Calu3 (cell line): Measurements from ENCODE around the gene COL6A3. TPM values are rescaled to one million over a fixed set of nuclear protein-coding genes. Genes with fewer than 3 reads are reported as not detected.

ENCODE experiments used
- BruUV-seq: library from RNA; stranded (reverse); fragments of 400-500 nt; replicated peaks from 2 replicates; lab custom pipeline; 2021; lab: Mats Ljungman, UMichigan
- CTCF ChIA-PET: fragments of 300-600 bp; sonication (Branson Sonifier 250); formaldehyde crosslinking; loops from one replicate; lab custom pipeline; 2022; ENCODE audit warnings: antibody characterized with exemption; lab: Charles Lee
- DNase-seq: peaks from one replicate; pipeline ENCODE4 v3.0.0; 2022
- H3K27ac Mint-ChIP-seq: one replicate; pipeline ENCODE4 v1.8.0; 2022; ENCODE audit warnings: mixed read lengths; ENCODE audit not compliant: unreplicated experiment
- H3K27me3 Mint-ChIP-seq: one replicate; pipeline ENCODE4 v1.8.0; 2022; ENCODE audit warnings: mixed read lengths; ENCODE audit not compliant: unreplicated experiment
- H3K36me3 Mint-ChIP-seq: one replicate; pipeline ENCODE4 v1.8.0; 2022; ENCODE audit warnings: mild to moderate bottlenecking, moderate library complexity, mixed read lengths; ENCODE audit not compliant: insufficient read depth, unreplicated experiment
- H3K4me1 Mint-ChIP-seq: one replicate; pipeline ENCODE4 v1.8.0; 2022; ENCODE audit warnings: mild to moderate bottlenecking, low read depth, mixed read lengths; ENCODE audit not compliant: unreplicated experiment
- H3K4me3 Mint-ChIP-seq: one replicate; pipeline ENCODE4 v1.8.0; 2022; ENCODE audit warnings: mild to moderate bottlenecking, low read depth, moderate library complexity, mixed read lengths; ENCODE audit not compliant: unreplicated experiment
- H3K9me3 Mint-ChIP-seq: one replicate; pipeline ENCODE4 v1.8.0; 2022; ENCODE audit warnings: low read depth, mixed read lengths; ENCODE audit not compliant: unreplicated experiment
- CTCF ChIP-seq: fragments of 200-600 bp; IDR thresholded peaks from one replicate; pipeline ENCODE4 v1.8.0; 2022; ENCODE audit warnings: antibody characterized with exemption; ENCODE audit not compliant: unreplicated experiment
- intact Hi-C: fragments of 100-400 bp; cut with micrococcal nuclease; formaldehyde crosslinking; loops from one replicate; pipeline ENCODE4 v1.10.0; 2022; ENCODE audit not compliant: unreplicated experiment
- total RNA-seq: library from RNA; stranded (reverse); gene quantifications from 2 replicates; pipeline ENCODE4 v1.2.3, GENCODE V29; 2022

The COL6A3 gene
- total RNA-seq, 1 experiment from 2014 or later = 0.07 TPM

- DNase-seq = no peak
- H3K27ac Mint-ChIP-seq = no peak overlapping the region
- H3K27me3 Mint-ChIP-seq = peaks cover 58% of the 10 kb centered on the region
- H3K9me3 Mint-ChIP-seq = no peaks in the 10 kb centered on the region
- H3K36me3 Mint-ChIP-seq = no peaks in the 10 kb centered on the region
- CTCF ChIA-PET = no interaction called here
- intact Hi-C loops = no loop called here
- no peak overlapping the region for H3K4me3 Mint-ChIP-seq
- no peaks in the 10 kb centered on the region for H3K4me1 Mint-ChIP-seq
- no peak for TF ChIP-seq CTCF
- BruUV-seq = no TSS peak
These were observed 26.9 kb upstream of the COL6A3 start for GRCh38 chr2:237440819-237441281.

- no peak overlapping the region for H3K4me3 Mint-ChIP-seq
- peaks cover 51% of the 10 kb centered on the region for H3K27me3 Mint-ChIP-seq
- no peaks in the 10 kb centered on the region for H3K4me1 Mint-ChIP-seq
- no peaks in the 10 kb centered on the region for H3K9me3 Mint-ChIP-seq
- no TSS peak for BruUV-seq
- H3K36me3 Mint-ChIP-seq = no peaks in the 10 kb centered on the region
- peak; percentile 56 for DNase-seq
- TF ChIP-seq CTCF = no peak
- no peak overlapping the region for H3K27ac Mint-ChIP-seq
- CTCF ChIA-PET = no interaction called here
- intact Hi-C loops = no loop called here
These were observed 24.3 kb upstream of the COL6A3 start for GRCh38 chr2:237438080-237438940.

GRCh38 chr2:237437566-237437965, 23.6 kb upstream of the COL6A3 start:
- H3K4me3 Mint-ChIP-seq = no peak overlapping the region
- no peak for TF ChIP-seq CTCF
- peaks cover 49% of the 10 kb centered on the region for H3K27me3 Mint-ChIP-seq
- CTCF ChIA-PET = no interaction called here
- no peaks in the 10 kb centered on the region for H3K9me3 Mint-ChIP-seq
- peaks cover 6% of the 10 kb centered on the region for H3K4me1 Mint-ChIP-seq
- no peak overlapping the region for H3K27ac Mint-ChIP-seq
- no peak for DNase-seq
- BruUV-seq = no TSS peak
- no peaks in the 10 kb centered on the region for H3K36me3 Mint-ChIP-seq
- intact Hi-C loops = no loop called here

GRCh38 chr2:237435844-237436587, 22.1 kb upstream of the COL6A3 start:
- intact Hi-C loops = no loop called here
- peaks cover 17% of the 10 kb centered on the region for H3K4me1 Mint-ChIP-seq
- CTCF ChIA-PET = interaction anchor here (0.7 kb wide), 1 partner anchor 347 kb away, joined by 4 read pairs; no protein-coding TSS in a partner anchor

More at GRCh38 chr2:237435844-237436587, 22.1 kb upstream of the COL6A3 start:
- TF ChIP-seq CTCF = no peak
- peaks cover 46% of the 10 kb centered on the region for H3K27me3 Mint-ChIP-seq
- no peaks in the 10 kb centered on the region for H3K36me3 Mint-ChIP-seq
- H3K9me3 Mint-ChIP-seq = no peaks in the 10 kb centered on the region
- no peak overlapping the region for H3K4me3 Mint-ChIP-seq
- DNase-seq = no peak
- H3K27ac Mint-ChIP-seq = no peak overlapping the region
- no TSS peak for BruUV-seq
